GM23338 (cell line): Measurements from ENCODE around the gene CREB3L2. TPM values are rescaled to one million over a fixed set of nuclear protein-coding genes. Genes with fewer than 3 reads are reported as not detected.
A peak's percentile ranks its signal among the peaks of the same experiment; 100 is the strongest.

ENCODE experiments used
- ATAC-seq: fragments of 200-7000 bp; cut with Tn5 transposase; 3 replicates; pipeline ENCODE4 v1.9.1; 2020
- DNase-seq: peaks from one replicate; pipeline ENCODE4 v3.0.0-alpha.2; 2015; ENCODE audit warnings: low spot score
- H2AFZ ChIP-seq: fragments of 200-600 bp; sonication (generic); 2 replicates; pipeline ENCODE4 v1.8.0; 2016; ENCODE audit warnings: antibody characterized with exemption, mild to moderate bottlenecking, moderate library complexity
- H3F3A ChIP-seq: fragments of 200-600 bp; sonication (generic); replicated peaks from 2 replicates; pipeline ENCODE4 v1.8.0; 2017; ENCODE audit warnings: antibody characterized with exemption, mixed run types, low read depth
- H3K27ac ChIP-seq: fragments of 200-600 bp; sonication (generic); 2 replicates; pipeline ENCODE4 v1.6.1; 2016; ENCODE audit warnings: low read depth
- H3K27me3 ChIP-seq: fragments of 200-600 bp; sonication (generic); 2 replicates; pipeline ENCODE4 v1.8.0; 2016; ENCODE audit warnings: mild to moderate bottlenecking, mixed run types, moderate library complexity; ENCODE audit not compliant: insufficient read depth
- H3K36me3 ChIP-seq: fragments of 200-600 bp; sonication (generic); 2 replicates; pipeline ENCODE4 v1.8.0; 2016; ENCODE audit warnings: mild to moderate bottlenecking; ENCODE audit not compliant: insufficient read depth
- H3K4me1 ChIP-seq: fragments of 200-600 bp; sonication (generic); 2 replicates; pipeline ENCODE4 v1.8.0; 2016; ENCODE audit warnings: mild to moderate bottlenecking, moderate library complexity; ENCODE audit not compliant: insufficient read depth
- H3K4me2 ChIP-seq: fragments of 200-600 bp; sonication (generic); 2 replicates; pipeline ENCODE4 v1.7.1; 2017; ENCODE audit warnings: mixed run types
- H3K4me3 ChIP-seq: fragments of 200-600 bp; sonication (generic); 2 replicates; pipeline ENCODE4 v1.6.1; 2016; ENCODE audit warnings: mixed run types
- H3K79me2 ChIP-seq: fragments of 200-600 bp; sonication (generic); replicated peaks from 2 replicates; pipeline ENCODE4 v1.8.0; 2017; ENCODE audit warnings: mild to moderate bottlenecking; ENCODE audit not compliant: insufficient read depth
- H3K9me2 ChIP-seq: fragments of 200-600 bp; sonication (generic); 2 replicates; pipeline ENCODE4 v1.8.0; 2017; ENCODE audit not compliant: insufficient read depth
- H4K20me1 ChIP-seq: fragments of 200-600 bp; sonication (generic); replicated peaks from 2 replicates; pipeline ENCODE4 v1.8.0; 2017; ENCODE audit warnings: mild to moderate bottlenecking; ENCODE audit not compliant: insufficient read depth
- H3K27ac Mint-ChIP-seq: 2 replicates; pipeline ENCODE4 v1.8.0; 2020; ENCODE audit warnings: inconsistent platforms, mild to moderate bottlenecking, moderate library complexity, mixed read lengths
- H3K27me3 Mint-ChIP-seq: 3 replicates; pipeline ENCODE4 v1.8.0; 2022; ENCODE audit warnings: low read depth, mild to moderate bottlenecking, moderate library complexity, mixed read lengths, inconsistent platforms; ENCODE audit not compliant: insufficient read depth, poor library complexity
- H3K36me3 Mint-ChIP-seq: 3 replicates; pipeline ENCODE4 v1.8.0; 2021; ENCODE audit warnings: low read depth, mild to moderate bottlenecking, inconsistent platforms, moderate library complexity, mixed read lengths
- H3K4me1 Mint-ChIP-seq: 3 replicates; pipeline ENCODE4 v1.8.0; 2020; ENCODE audit warnings: mild to moderate bottlenecking, inconsistent platforms, mixed read lengths
- H3K4me3 Mint-ChIP-seq: 3 replicates; pipeline ENCODE4 v1.8.0; 2021; ENCODE audit warnings: moderate library complexity, mild to moderate bottlenecking, inconsistent platforms, mixed read lengths
- H3K9me3 Mint-ChIP-seq: 3 replicates; pipeline ENCODE4 v1.8.0; 2020; ENCODE audit warnings: moderate library complexity, mild to moderate bottlenecking, inconsistent platforms, mixed read lengths
- ETS1 ChIP-seq: IDR thresholded peaks from 2 replicates; pipeline ENCODE4 v1.6.1; 2016; ENCODE audit warnings: antibody characterized with exemption
- EZH2 ChIP-seq: fragments of 200-600 bp; sonication (generic); IDR thresholded peaks from one replicate; pipeline ENCODE4 v1.8.0; 2017; ENCODE audit warnings: antibody characterized with exemption, mild to moderate bottlenecking, low read depth; ENCODE audit not compliant: unreplicated experiment
- JUNB ChIP-seq: IDR thresholded peaks from one replicate; pipeline ENCODE4 v1.6.1; 2016; ENCODE audit warnings: antibody characterized with exemption; ENCODE audit not compliant: unreplicated experiment
- polyA plus RNA-seq: library from polyadenylated mRNA; unstranded; fragments of >200 nt; fragmentation: Nextera tagmentation; extraction: Ambion mirVana; gene quantifications from 2 replicates; pipeline ENCODE4 v1.2.1, GENCODE V29; 2016
- total RNA-seq: library from RNA; depleted of rRNA; stranded (reverse); fragments of >200 nt; shearing (Covaris generic); gene quantifications from 2 replicates; pipeline ENCODE4 v1.2.3, GENCODE V29; 2014
- TF ChIP-seq, protein P1 (sequence below): fragments of 250-450 bp; sonication (Bioruptor Pico); IDR thresholded peaks from 2 replicates; pipeline ENCODE4 v1.5.0; 2020; ENCODE audit warnings: mild to moderate bottlenecking, moderate library complexity
- TF ChIP-seq, protein P2 (sequence below): IDR thresholded peaks from one replicate; pipeline ENCODE4 v1.6.1; 2018; ENCODE audit warnings: antibody characterized with exemption; ENCODE audit not compliant: unreplicated experiment

Gene CREB3L2
- total and polyA plus RNA-seq, 2 experiments from 2014 or later, result 14.5 to 27.1 TPM

DNA sequence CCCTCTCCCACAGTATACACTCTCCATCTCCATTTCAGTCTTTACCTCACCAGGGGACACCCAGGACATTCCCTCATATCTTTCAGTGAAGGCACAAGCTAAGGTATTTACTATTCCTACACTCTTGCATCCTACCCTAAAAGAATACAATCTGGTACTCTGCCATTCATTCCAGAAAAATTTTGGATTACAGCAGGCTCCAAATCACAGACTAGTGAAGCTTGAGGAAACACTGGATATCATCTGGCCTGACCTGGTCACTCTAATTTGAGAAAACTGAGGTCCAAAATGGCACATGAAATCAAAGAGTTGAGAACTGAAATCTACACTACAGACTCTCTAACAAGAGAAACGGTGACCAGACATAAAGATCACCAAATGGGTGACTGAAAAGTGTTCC lies 61.7 kb downstream of the CREB3L2 start (continued):
- TF ChIP-seq, protein P1, sequence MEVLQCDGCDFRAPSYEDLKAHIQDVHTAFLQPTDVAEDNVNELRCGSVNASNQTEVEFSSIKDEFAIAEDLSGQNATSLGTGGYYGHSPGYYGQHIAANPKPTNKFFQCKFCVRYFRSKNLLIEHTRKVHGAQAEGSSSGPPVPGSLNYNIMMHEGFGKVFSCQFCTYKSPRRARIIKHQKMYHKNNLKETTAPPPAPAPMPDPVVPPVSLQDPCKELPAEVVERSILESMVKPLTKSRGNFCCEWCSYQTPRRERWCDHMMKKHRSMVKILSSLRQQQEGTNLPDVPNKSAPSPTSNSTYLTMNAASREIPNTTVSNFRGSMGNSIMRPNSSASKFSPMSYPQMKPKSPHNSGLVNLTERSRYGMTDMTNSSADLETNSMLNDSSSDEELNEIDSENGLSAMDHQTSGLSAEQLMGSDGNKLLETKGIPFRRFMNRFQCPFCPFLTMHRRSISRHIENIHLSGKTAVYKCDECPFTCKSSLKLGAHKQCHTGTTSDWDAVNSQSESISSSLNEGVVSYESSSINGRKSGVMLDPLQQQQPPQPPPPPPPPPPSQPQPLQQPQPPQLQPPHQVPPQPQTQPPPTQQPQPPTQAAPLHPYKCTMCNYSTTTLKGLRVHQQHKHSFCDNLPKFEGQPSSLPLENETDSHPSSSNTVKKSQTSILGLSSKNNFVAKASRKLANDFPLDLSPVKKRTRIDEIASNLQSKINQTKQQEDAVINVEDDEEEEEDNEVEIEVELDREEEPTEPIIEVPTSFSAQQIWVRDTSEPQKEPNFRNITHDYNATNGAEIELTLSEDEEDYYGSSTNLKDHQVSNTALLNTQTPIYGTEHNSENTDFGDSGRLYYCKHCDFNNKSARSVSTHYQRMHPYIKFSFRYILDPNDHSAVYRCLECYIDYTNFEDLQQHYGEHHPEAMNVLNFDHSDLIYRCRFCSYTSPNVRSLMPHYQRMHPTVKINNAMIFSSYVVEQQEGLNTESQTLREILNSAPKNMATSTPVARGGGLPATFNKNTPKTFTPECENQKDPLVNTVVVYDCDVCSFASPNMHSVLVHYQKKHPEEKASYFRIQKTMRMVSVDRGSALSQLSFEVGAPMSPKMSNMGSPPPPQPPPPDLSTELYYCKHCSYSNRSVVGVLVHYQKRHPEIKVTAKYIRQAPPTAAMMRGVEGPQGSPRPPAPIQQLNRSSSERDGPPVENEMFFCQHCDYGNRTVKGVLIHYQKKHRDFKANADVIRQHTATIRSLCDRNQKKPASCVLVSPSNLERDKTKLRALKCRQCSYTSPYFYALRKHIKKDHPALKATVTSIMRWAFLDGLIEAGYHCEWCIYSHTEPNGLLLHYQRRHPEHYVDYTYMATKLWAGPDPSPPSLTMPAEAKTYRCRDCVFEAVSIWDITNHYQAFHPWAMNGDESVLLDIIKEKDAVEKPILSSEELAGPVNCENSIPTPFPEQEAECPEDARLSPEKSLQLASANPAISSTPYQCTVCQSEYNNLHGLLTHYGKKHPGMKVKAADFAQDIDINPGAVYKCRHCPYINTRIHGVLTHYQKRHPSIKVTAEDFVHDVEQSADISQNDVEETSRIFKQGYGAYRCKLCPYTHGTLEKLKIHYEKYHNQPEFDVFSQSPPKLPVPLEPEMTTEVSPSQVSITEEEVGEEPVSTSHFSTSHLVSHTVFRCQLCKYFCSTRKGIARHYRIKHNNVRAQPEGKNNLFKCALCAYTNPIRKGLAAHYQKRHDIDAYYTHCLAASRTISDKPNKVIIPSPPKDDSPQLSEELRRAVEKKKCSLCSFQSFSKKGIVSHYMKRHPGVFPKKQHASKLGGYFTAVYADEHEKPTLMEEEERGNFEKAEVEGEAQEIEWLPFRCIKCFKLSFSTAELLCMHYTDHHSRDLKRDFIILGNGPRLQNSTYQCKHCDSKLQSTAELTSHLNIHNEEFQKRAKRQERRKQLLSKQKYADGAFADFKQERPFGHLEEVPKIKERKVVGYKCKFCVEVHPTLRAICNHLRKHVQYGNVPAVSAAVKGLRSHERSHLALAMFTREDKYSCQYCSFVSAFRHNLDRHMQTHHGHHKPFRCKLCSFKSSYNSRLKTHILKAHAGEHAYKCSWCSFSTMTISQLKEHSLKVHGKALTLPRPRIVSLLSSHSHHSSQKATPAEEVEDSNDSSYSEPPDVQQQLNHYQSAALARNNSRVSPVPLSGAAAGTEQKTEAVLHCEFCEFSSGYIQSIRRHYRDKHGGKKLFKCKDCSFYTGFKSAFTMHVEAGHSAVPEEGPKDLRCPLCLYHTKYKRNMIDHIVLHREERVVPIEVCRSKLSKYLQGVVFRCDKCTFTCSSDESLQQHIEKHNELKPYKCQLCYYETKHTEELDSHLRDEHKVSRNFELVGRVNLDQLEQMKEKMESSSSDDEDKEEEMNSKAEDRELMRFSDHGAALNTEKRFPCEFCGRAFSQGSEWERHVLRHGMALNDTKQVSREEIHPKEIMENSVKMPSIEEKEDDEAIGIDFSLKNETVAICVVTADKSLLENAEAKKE (CRISPR knock-in tag), result no peak
- no peak for TF ChIP-seq ETS1
- no peak for TF ChIP-seq JUNB
- no peak for TF ChIP-seq EZH2

DNA sequence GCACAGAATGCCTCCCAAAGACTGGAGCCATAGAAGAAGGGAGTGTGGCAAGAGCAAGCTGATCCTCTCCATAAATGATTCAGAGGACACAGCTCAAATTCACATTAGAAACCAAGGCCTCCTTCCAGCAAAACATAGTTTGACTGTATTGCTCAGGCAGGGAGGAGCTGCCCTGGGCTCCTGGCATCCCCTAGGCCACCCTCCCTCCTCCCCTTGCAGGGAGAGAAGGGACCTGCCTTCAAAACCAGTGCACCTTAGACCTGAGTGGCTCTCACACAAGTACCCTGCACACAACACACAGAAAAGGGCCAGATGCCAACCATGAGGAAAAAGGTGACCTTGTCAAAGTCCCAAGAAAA lies 64.7 kb downstream of the CREB3L2 start:
- H3K36me3 Mint-ChIP-seq, result no peaks in the 10 kb centered on the region; the same call in 2 of the 3 replicates
- no peak overlapping the region for H3K27ac Mint-ChIP-seq
- DNase-seq, result no peak
- no peaks in the 10 kb centered on the region for H3K27me3 Mint-ChIP-seq
- Histone ChIP-seq H3K9me2 (peaks cover 8% of the 10 kb centered on the region; the same call in 1 of the 2 replicates), H3K27me3 (no peaks in the 10 kb centered on the region), H3K4me1 (peaks cover 48% of the 10 kb centered on the region), H4K20me1 (peaks cover 10% of the 10 kb centered on the region), H3K4me2 (no peak overlapping the region), H2AFZ (no peak overlapping the region), H3F3A (no peaks in the 10 kb centered on the region), H3K36me3 (no peaks in the 10 kb centered on the region), H3K4me3 (no peak overlapping the region), H3K27ac (peak overlapping the region; percentile 64), H3K79me2 (peaks cover 100% of the 10 kb centered on the region)
- no peak overlapping the region for H3K4me3 Mint-ChIP-seq
- H3K9me3 Mint-ChIP-seq, result no peaks in the 10 kb centered on the region
- peak; percentile 63 for ATAC-seq
- H3K4me1 Mint-ChIP-seq, result peaks cover 29% of the 10 kb centered on the region
- TF ChIP-seq, protein P2, sequence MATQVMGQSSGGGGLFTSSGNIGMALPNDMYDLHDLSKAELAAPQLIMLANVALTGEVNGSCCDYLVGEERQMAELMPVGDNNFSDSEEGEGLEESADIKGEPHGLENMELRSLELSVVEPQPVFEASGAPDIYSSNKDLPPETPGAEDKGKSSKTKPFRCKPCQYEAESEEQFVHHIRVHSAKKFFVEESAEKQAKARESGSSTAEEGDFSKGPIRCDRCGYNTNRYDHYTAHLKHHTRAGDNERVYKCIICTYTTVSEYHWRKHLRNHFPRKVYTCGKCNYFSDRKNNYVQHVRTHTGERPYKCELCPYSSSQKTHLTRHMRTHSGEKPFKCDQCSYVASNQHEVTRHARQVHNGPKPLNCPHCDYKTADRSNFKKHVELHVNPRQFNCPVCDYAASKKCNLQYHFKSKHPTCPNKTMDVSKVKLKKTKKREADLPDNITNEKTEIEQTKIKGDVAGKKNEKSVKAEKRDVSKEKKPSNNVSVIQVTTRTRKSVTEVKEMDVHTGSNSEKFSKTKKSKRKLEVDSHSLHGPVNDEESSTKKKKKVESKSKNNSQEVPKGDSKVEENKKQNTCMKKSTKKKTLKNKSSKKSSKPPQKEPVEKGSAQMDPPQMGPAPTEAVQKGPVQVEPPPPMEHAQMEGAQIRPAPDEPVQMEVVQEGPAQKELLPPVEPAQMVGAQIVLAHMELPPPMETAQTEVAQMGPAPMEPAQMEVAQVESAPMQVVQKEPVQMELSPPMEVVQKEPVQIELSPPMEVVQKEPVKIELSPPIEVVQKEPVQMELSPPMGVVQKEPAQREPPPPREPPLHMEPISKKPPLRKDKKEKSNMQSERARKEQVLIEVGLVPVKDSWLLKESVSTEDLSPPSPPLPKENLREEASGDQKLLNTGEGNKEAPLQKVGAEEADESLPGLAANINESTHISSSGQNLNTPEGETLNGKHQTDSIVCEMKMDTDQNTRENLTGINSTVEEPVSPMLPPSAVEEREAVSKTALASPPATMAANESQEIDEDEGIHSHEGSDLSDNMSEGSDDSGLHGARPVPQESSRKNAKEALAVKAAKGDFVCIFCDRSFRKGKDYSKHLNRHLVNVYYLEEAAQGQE, result no peak
